HG02938 (cell line): ENCODE data around the gene EVC2.
"Not testable (repeated sequence)": the region's sequence is repeated elsewhere in the genome, so short reads cannot be mapped to it uniquely, and the experiment has no call there.

ENCODE experiments used
- ATAC-seq: cut with Tn5 transposase; IDR thresholded peaks from one replicate; pipeline ENCODE4 v1.9.1; 2021; ENCODE audit warnings: mild to moderate bottlenecking, moderate library complexity; ENCODE audit not compliant: unreplicated experiment

The EVC2 gene

GRCh38 chr4:5632066-5632440, 76.3 kb downstream of the EVC2 start:
- no peak for ATAC-seq

DNA sequence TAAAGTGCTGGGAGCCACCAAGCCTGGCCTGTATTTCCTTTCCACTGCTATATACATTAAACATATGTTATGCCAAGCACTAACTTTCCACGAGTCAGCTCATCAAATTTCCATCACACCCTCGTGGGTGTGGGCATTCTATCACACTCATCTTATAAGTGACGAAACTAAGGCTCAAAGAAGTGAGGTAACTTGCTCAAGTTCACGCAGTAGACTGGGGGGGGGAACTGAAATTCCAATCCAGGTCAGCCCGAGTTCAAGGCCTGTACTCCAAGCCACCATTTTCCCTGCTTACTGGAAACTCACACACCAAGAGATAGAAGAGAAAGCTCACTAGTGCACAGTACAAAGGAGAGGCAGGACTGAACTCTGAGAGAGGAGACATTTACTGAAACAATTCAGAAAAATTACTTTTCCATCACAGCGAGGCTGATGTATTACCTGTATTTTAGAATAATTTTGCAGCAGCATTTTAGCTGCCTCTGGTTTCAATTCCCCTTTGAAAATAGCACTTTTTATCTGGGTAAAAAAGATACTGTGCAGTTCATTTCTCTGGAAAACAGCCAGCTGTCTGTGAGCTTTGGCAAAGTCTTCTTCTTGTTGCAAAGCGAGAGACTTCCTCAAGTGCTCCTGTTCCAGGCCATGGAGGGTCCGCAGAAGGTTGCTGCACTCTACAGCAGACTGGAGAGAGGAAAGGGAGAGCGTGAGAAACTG, 76.8 kb downstream of the EVC2 start:
- no peak for ATAC-seq

GRCh38 chr4:5630762-5631161, 77.6 kb downstream of the EVC2 start:
- ATAC-seq: no peak

DNA sequence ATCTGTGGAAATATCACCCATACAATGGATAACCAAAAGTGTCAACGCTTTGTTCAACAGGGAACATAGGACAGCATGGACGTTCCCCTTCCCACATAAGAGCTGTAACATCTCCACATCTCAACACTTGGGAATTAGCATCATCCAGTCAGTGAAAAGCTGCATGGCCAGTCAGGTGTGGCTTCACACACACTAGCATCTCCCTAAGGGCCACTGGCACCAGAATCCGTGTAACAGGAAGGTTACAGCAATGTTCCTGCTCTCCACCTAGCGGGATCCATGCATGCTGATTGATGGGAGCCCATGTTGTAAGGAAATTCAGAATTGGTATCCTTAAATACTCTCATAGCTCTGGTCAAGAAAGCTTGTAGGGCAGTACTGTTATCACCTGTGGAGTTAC, 78.8 kb downstream of the EVC2 start:
- no peak for ATAC-seq

DNA sequence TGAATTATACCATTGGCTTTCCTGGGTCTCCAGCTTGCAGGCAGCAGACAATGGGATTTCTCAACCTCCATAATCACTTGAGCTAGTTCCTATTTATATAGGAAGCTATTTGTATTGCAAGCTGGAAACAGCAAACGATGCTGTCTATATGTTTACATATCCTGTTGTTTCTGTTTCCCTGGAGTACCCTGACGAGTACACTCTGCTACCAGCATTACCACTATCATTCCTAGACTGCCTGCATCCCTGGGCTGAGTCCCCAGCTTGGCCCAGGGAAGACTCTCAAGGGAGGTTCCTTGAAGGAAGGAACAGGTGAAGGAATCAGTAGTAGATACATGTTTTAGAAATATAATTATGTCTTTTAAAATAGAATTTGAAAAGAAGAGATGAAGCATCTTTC, 81.4 kb downstream of the EVC2 start:
- ATAC-seq: no peak

- no peak for ATAC-seq
Measured at GRCh38 chr4:5622596-5622995, 85.8 kb downstream of the EVC2 start.

GRCh38 chr4:5619913-5620625, 88.3 kb downstream of the EVC2 start:
- no peak for ATAC-seq

GRCh38 chr4:5618051-5618960, 90.1 kb downstream of the EVC2 start:
- ATAC-seq: no peak

DNA sequence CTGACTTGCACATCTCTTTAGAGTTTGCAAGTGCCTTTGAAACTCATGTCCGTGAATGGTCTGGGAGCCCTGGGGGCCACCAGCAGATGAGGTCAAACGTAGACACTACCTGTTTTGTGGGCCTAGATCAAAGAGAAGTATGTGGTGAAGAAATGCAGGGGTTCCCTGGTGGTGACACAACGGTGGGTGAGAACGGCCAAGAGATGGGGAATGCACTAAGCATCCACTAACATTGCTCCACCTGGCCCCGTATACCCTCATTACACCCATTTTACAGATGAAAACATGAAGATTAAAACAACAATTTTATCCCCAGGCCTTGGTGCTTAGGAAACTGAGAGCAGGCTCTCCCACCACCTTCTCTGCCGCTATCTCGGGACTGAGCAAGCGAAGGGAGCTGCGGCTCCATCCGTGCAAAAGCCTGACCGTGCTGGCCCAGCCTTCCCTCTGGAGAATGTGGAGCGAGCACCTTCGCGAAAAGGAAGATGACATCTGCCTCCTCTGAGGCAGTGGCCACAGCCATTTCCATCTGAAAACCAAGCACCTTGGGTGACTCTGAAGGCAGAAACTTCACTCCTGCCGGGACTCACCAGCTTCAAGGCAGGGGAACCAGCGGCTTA, 91.9 kb downstream of the EVC2 start:
- ATAC-seq: no peak

DNA sequence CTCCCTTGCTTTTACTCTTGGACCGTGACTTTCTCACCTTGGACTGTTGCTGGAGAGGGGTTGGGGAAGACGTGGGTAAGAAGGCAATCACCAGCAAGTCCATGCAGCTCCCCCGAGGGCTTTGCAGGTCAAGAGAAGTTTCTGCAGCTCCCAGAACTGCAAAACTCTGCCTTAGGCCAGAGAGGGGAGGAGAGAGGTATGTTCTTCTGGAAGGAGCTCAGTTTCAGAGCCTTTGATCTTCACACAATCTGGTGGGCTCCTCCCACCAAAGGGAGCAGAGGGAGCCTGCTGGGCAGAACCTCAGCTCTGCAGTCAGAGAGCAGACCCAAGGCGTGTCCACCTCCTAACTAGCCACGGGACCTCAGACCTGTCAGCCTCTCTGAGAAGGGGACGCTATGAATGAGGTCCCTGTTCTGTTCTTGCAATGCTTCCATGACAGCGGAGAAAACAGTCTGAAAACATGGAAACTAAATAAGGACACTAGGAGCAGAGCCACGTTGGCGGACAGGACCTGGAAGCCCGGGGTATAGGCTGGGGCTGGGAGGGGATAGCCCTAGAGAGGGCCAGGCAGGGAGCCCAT, 92.8 kb downstream of the EVC2 start:
- no peak for ATAC-seq

DNA sequence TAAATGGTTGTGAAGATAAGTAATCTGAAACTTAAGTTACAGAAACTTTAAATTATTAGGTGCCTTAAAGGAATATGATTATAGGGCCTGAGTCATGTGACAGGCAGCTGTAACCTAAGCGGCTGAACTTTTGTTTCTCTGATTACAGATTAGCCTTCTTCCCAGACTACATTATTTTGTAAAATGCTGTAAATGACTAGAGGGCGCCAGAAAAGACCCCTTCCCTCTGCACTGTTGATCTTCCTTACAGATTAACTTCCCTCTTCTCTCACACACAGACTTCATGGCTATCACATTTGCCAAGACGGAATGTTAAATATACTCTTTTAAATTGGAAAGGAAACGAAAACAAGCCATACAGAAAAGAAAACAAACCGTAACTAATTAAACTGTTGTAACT, 96.6 kb downstream of the EVC2 start:
- no peak for ATAC-seq

GRCh38 chr4:5609306-5610007, 98.9 kb downstream of the EVC2 start:
- no peak for ATAC-seq

GRCh38 chr4:5593828-5594227, 114.5 kb downstream of the EVC2 start:
- ATAC-seq: not testable (repeated sequence)

DNA sequence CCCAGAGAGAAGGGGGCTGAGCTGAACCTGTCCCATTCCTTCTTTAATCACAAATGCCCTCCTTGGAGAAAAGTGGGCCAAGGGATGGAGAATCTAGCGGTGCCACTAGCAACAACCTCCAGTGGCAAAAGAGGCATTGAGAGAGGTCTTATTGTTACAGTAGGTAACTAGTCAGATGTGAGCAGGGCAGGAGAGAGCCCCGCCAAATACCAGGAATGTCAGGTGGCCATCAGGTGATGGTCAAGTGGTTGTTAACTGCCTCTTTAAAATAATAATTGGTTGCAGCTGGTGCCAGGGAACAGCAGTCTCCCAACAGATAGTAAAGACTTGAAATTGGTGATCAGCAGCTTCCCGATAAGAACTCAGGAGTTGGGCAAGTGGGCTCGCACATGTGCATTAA, 116.1 kb downstream of the EVC2 start:
- no peak for ATAC-seq

- no peak for ATAC-seq
Measured at GRCh38 chr4:5589495-5589894, 118.9 kb downstream of the EVC2 start.

DNA sequence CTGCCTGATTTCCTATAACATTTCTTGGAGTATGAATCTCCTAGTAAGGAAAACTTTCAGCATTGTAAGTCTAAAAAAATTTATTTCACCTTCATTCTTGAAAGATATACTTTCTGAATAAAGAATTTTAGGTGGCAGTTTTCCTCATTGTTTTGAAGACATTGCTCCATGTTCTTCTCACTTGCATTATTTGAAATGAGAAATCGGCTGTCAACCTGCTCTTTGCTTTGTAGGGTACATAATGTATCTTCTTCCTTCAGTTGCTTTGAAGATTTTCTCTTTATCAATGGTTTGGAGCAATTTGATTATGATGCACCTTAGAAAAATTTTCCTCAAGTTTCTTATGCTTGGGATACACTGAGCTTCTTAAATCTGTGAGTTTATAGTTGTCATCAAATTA, 120.3 kb downstream of the EVC2 start:
- no peak for ATAC-seq

- no peak for ATAC-seq
Measured at GRCh38 chr4:5575941-5576340, 132.4 kb downstream of the EVC2 start.

GRCh38 chr4:5574386-5574785, 134.0 kb downstream of the EVC2 start:
- no peak for ATAC-seq

DNA sequence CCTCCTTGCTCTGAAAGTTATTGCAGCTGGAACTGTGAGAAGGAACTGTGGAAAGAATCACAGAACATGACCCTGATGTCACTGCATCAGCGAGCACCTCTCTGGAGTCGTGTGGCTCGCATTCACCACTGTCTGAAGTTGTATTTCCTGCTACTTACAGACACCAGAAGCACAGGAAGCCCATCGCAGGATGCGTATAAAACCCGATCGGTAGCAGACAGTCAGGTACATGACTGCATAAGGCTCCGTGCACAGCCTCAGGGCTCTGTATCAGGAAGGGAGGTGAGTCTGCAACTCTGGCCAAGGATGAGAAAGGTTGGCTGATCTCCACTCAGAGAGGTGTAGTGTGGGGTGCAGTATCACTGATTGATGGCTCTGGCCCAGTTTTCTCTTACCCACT, 134.4 kb downstream of the EVC2 start:
- no peak for ATAC-seq

DNA sequence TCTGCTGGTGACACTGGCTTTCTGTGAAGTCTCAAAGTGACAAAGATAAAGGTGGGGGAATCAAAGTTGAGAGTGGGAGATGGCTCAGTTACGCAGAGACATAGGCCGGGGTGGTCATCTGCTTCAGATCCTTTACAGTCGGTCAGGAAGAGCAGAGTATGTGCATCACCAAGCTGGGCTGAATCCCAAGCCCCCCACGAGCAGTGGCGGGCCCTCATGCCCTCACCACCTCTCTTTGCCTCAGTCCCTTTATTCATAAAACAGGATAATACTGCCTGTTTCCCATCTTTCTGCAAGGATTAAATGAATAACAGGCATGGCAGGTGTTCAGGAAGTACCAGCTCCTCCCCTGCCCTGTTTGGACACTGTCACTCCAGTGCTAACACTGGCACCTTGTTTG, 135.6 kb downstream of the EVC2 start:
- no peak for ATAC-seq
